NT2/D1 (cell line): Measurements from ENCODE around the gene ACKR2.

ENCODE experiments used
- SUZ12 ChIP-seq: IDR thresholded peaks from 2 replicates; pipeline ENCODE4 v1.6.1; 2011; ENCODE audit not compliant: insufficient read length, insufficient read depth; ENCODE audit errors: extremely low read depth
- YY1 ChIP-seq: IDR thresholded peaks from 2 replicates; pipeline ENCODE4 v1.6.1; 2011; ENCODE audit not compliant: insufficient read length, insufficient read depth

DNA sequence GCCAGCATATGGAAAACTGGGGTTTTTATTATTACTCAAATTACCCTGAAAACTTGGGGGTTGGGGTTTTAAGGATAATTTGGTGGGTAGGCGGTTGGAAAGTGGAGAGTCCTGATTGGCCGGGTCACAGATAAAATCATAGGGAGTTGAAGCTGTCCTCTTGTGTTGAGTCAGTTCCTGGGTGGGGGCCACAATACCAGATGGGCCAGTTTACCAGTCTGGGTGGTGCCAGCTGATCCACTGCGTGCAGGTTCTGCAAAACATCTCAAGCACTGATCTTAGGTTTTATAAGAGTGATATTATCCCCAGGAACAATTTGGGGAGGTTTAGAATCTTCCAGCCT is 91.8 kb downstream of the ACKR2 start:
- TF ChIP-seq YY1, result no peak
- no peak for TF ChIP-seq SUZ12
